Stimulated activated CD8-positive, alpha-beta memory T cell treated with anti-CD3 and anti-CD28 coated beads, Interleukin-12 subunit alpha, Interleukin-12 subunit beta, amount 100 ng/mL, for 4 hours (primary cell): Measurements from ENCODE around the gene SLC26A3.

Experiments
- DNase-seq: peaks from one replicate; pipeline ENCODE4 v3.0.0-alpha.2; 2020; ENCODE audit warnings: low read depth

SLC26A3 gene

GRCh38 chr7:107744345-107744750, 58.7 kb downstream of the SLC26A3 start:
- no peak for DNase-seq

- peak; percentile 97 for DNase-seq
These were observed 59.3 kb downstream of the SLC26A3 start, which contains the start of gene CBLL1 for GRCh38 chr7:107743567-107744344. TSS of gene CBLL1 (plus strand) at chr7:107744142. CDS start at chr7:107744164, 22 bp downstream.

GRCh38 chr7:107742678-107743566, 60.1 kb downstream of the SLC26A3 start:
- DNase-seq: no peak

GRCh38 chr7:107728276-107728675, 74.7 kb downstream of the SLC26A3 start:
- no peak for DNase-seq

GRCh38 chr7:107726356-107727130, 76.5 kb downstream of the SLC26A3 start:
- no peak for DNase-seq

- DNase-seq: no peak
These were observed 77.8 kb downstream of the SLC26A3 start for GRCh38 chr7:107725138-107725740.

GRCh38 chr7:107723255-107723654, 79.8 kb downstream of the SLC26A3 start:
- no peak for DNase-seq

- DNase-seq: no peak
These were observed 81.7 kb downstream of the SLC26A3 start for GRCh38 chr7:107721286-107721685.

GRCh38 chr7:107718456-107719193, 84.4 kb downstream of the SLC26A3 start:
- no peak for DNase-seq

GRCh38 chr7:107715531-107715930, 87.5 kb downstream of the SLC26A3 start:
- DNase-seq: no peak
